Measurements from ENCODE around the gene MDFI. TPM values are rescaled to one million over a fixed set of nuclear protein-coding genes. Genes with fewer than 3 reads are reported as not detected.
A peak's percentile ranks its signal among the peaks of the same experiment; 100 is the strongest.

Gene MDFI
- total RNA-seq, 1 donor from 2014 or later, result 149 TPM

- peaks cover 5% of the 10 kb centered on the region for H3K27me3 Mint-ChIP-seq (ENCODE audit: low read depth)
- H3K9me3 Mint-ChIP-seq, result no peaks in the 10 kb centered on the region
- no peak for DNase-seq (ENCODE audit: low spot score in 2 of 2, unreplicated experiment in 2 of 2)
- peaks cover 21% of the 10 kb centered on the region for H3K4me1 Mint-ChIP-seq
- no peak overlapping the region for H3K27ac Mint-ChIP-seq
- TF ChIP-seq CTCF (IDR thresholded peaks at IDR 0.05; ENCODE audit: unreplicated experiment), result no peak
- H3K36me3 Mint-ChIP-seq, result no peaks in the 10 kb centered on the region
- H3K4me3 Mint-ChIP-seq, result no peak overlapping the region
Observed at GRCh38 chr6:41676431-41676830, 38.2 kb downstream of the MDFI start.

DNA sequence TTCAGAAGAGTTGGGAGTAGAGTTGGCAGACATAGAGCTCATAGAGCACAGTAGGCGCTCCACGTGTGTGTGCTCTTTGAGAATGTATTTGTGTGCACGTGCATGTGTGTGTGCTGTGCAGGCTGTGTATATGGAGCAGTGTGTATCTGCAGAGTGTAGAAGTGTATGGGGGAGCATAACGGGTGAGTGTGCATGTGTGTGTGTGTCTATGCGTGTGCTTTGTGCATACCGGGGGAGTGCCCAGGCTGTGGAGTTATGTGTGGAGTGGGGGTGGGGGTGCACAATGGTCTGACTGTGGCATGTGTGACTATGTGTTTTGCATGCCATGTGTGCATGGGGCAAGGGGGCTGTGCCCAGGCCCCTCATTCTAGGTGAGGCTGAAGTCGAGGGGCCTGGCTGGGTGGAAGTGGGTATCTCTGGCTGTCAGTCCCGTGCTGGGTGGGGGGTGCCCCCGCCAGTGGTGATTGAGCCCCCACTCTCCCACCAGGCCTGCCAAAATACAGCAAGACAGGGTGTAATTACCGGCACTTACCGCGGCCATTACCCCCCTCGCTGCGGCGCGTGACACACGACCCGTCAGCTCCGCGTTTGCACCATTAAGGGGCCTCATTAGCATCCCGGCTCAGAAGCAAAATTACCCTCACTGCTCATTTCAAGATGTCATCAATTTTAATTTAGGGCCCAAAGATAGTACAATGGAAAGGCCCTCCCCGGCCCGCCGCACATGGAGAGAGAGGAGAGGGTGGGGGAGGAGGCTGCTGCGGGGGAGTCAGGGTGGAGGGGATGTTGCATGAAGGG lies 39.1 kb downstream of the MDFI start:
- Mint-ChIP-seq H3K27me3 (ENCODE audit: low read depth) (peaks cover 5% of the 10 kb centered on the region), H3K4me1 (peaks cover 26% of the 10 kb centered on the region), H3K27ac (no peak overlapping the region), H3K4me3 (no peak overlapping the region), H3K9me3 (no peaks in the 10 kb centered on the region), H3K36me3 (no peaks in the 10 kb centered on the region)
- TF ChIP-seq CTCF (IDR thresholded peaks at IDR 0.05; ENCODE audit: unreplicated experiment), result no peak
- no peak for DNase-seq (ENCODE audit: low spot score in 2 of 2, unreplicated experiment in 2 of 2)

GRCh38 chr6:41678511-41679084 lies 40.3 kb downstream of the MDFI start:
- H3K4me1 Mint-ChIP-seq, result peaks cover 32% of the 10 kb centered on the region
- no peak for TF ChIP-seq CTCF (IDR thresholded peaks at IDR 0.05; ENCODE audit: unreplicated experiment)
- no peak for DNase-seq (ENCODE audit: low spot score in 2 of 2, unreplicated experiment in 2 of 2)
- no peaks in the 10 kb centered on the region for H3K36me3 Mint-ChIP-seq
- no peaks in the 10 kb centered on the region for H3K9me3 Mint-ChIP-seq
- H3K27me3 Mint-ChIP-seq (ENCODE audit: low read depth), result peaks cover 6% of the 10 kb centered on the region
- no peak overlapping the region for H3K4me3 Mint-ChIP-seq
- no peak overlapping the region for H3K27ac Mint-ChIP-seq

- Mint-ChIP-seq H3K27ac (peak overlapping the region; percentile 30), H3K4me3 (no peak overlapping the region), H3K36me3 (no peaks in the 10 kb centered on the region), H3K27me3 (ENCODE audit: low read depth) (peaks cover 5% of the 10 kb centered on the region), H3K4me1 (peaks cover 34% of the 10 kb centered on the region), H3K9me3 (no peaks in the 10 kb centered on the region)
- no peak for DNase-seq (ENCODE audit: low spot score in 2 of 2, unreplicated experiment in 2 of 2)
- TF ChIP-seq CTCF (IDR thresholded peaks at IDR 0.05; ENCODE audit: unreplicated experiment), result no peak
Observed at GRCh38 chr6:41679696-41680095, 41.4 kb downstream of the MDFI start.

GRCh38 chr6:41680182-41680965 lies 42.1 kb downstream of the MDFI start:
- peak overlapping the region; percentile 30 for H3K27ac Mint-ChIP-seq
- H3K36me3 Mint-ChIP-seq, result no peaks in the 10 kb centered on the region
- TF ChIP-seq CTCF (IDR thresholded peaks at IDR 0.05; ENCODE audit: unreplicated experiment), result no peak
- no peak for DNase-seq (ENCODE audit: low spot score in 2 of 2, unreplicated experiment in 2 of 2)
- H3K27me3 Mint-ChIP-seq (ENCODE audit: low read depth), result peaks cover 5% of the 10 kb centered on the region
- no peak overlapping the region for H3K4me3 Mint-ChIP-seq
- H3K4me1 Mint-ChIP-seq, result peaks cover 34% of the 10 kb centered on the region
- no peaks in the 10 kb centered on the region for H3K9me3 Mint-ChIP-seq
